GM19239 (cell line): ENCODE data around the gene KCNK4.
A peak's percentile ranks its signal among the peaks of the same experiment; 100 is the strongest.

Experiments
- DNase-seq: peaks from one replicate; pipeline ENCODE4 v3.0.0; 2011; ENCODE audit warnings: low spot score; ENCODE audit not compliant: insufficient read length
- FAIRE-seq: peaks from 2 replicates; lab custom pipeline; 2011; peaks lifted over from hg19 to GRCh38; lab: Jason Lieb, UNC

KCNK4 gene

DNA sequence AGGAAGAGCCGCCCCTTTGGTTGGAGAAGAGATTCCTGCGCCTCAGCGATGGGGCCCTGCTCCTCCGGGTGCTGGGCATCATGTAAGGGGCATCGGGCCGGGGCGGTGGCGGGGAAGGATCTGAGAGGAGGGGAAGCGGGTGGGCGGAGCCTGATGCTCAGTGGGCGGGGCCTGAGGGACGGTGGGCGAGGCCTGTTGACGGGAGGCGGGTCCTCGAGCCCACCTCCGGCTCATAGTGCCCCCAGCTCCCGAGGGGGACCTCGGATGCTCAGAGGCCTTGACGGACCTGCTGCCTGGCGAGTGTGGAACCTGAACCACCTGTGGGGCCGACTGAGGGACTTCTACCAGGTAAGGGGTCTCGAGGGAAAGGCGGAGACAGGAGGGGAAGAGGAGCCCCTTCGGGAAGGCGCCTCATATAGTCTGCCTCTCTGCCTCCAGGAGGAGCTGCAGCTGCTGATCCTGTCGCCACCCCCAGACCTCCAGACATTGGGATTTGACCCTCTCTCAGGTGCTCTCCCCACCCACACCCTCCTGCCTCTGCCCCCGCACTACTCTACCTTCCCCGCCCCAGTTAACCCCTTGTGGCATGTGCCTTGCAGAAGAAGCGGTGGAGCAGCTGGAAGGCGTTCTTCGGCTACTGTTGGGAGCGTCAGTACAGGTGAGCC is 49.7 kb downstream of the KCNK4 start:
- DNase-seq (no peak), FAIRE-seq (peak; percentile 90)

DNA sequence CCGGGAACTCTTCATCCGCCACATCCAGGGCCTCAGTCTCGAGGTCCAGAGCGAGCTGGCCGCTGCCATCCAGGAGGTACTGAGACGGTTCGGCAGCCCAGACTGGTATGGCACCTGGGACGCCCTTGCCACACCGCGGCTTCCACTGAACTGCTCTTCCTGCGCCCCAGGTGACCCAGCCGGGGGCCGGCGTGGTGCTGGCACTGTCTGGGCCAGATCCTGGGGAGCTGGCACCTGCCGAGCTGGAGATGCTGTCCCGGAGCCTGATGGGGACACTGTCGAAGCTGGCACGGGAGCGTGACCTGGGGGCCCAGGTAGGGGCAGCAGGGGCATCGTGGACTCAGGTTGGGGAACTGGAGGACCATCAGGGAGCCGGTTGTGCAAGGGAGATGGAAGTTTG is 50.3 kb downstream of the KCNK4 start:
- DNase-seq (no peak), FAIRE-seq (no peak)

DNA sequence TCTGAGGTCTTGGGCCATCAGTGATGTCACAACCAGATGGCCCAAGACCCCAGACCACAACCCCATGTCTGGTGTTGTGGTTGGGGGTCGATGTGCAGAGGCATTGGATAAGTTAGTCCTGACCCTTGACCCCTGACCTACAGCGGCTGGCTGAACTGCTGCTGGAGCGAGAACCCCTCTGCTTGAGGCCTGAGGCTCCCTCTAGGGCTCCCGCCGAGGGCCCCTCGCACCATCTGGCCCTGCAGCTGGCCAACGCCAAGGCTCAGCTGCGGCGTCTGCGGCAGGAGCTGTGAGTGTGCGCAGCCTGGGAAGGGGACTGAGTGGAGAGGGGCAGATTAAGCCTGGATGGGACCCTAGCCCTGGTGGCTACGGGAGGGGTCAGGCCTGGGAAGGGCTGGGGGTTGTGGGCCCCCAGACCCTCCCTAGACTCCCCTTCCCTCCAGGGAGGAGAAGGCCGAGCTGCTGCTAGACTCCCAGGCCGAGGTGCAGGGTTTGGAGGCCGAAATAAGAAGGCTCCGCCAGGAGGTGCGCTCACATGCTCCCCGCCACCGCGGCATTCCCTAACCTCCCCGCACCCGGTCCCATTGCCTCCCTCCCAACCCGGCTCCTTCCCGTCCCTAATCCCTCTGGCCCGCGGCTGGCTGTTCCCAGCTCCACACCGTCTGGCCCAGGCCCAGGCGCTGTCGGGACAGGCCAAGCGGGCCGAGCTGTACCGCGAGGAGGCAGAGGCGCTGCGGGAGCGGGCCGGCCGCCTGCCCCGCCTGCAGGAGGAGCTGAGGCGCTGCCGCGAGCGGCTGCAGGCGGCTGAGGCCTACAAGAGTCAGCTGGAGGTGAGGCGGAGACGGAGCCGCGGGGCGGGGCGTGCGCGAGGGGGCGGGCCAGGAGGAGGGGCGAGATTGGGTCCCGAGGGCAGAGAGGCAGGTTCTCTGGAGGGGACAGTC is 51.0 kb downstream of the KCNK4 start:
- FAIRE-seq, result no peak
- DNase-seq, result peak; percentile 98

DNA sequence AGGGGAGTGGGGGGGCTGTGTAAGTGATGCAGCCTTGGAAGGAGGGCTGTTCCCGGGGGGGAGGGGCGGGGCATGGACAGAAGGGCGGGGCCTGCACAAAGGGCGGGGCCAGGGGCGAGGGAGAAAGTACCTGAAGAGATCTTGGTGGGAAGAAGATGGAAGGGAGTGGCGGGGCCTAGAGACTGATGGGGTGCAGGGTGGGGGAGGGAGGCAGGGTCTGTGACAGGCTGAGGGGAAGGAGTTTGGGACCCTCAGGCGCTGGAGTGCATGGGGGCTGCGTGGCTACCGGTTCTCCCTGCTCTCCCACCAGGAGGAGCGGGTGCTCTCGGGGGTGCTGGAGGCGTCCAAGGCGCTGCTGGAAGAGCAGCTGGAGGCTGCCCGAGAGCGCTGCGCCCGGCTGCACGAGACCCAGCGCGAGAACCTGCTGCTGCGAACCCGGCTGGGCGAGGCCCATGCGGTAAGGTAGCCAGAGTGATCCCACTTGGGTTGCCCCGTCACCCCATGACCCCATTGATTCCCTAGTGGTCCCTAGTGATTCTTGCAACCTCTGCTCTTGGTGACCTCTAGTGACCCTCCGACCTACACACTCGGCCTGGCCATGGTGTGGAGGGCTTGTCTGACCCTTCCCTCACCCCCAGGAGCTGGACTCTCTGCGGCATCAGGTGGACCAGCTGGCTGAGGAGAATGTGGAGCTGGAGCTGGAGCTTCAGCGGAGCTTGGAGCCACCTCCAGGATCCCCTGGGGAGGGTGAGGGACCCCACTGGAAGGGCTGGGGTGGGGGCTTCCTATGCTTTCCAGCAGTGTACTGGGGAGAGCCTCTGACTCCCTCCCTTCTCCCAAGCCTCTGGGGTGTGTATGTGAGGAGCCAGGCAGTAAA is 52.0 kb downstream of the KCNK4 start:
- FAIRE-seq (no peak), DNase-seq (no peak)

DNA sequence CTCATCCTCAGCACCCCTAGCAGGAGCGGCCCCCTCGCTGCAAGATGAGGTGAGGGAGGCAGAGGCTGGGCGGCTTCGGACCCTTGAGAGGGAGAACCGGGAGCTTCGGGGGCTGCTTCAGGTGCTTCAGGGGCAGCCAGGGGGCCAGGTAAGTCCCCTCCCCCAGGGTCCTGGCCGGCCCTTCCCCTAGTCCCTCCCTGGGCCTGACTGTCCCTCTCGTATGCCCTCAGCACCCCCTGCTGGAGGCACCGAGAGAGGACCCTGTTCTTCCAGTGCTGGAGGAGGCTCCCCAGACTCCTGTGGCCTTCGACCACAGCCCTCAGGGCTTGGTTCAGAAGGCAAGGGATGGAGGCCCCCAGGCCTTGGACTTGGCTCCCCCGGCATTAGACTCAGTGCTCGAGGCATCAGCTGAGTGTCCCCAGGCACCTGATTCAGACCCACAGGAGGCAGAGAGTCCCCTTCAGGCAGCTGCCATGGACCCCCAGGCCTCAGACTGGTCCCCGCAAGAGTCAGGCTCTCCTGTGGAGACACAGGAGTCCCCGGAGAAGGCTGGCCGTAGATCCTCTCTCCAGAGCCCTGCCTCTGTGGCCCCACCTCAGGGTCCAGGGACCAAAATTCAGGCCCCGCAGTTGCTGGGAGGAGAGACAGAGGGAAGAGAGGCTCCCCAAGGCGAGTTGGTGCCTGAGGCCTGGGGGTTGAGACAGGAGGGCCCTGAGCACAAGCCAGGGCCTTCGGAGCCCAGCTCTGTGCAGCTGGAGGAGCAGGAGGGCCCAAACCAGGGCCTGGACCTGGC is 52.9 kb downstream of the KCNK4 start:
- no peak for FAIRE-seq

DNA sequence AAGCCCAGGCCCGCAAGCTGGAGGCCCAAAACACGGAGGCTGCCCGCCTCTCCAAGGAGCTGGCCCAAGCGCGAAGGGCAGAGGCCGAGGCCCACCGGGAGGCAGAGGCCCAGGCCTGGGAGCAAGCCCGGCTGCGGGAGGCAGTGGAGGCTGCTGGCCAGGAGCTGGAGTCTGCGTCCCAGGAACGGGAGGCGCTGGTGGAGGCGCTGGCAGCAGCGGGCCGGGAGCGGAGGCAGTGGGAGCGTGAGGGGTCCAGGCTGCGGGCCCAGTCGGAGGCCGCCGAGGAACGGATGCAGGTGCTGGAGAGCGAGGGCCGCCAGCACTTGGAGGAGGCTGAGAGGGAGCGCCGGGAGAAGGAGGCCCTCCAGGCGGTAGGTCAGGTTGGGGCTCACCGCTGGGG is 53.7 kb downstream of the KCNK4 start:
- DNase-seq (no peak), FAIRE-seq (no peak)

More for the DNA sequence above, 52.9 kb downstream of the KCNK4 start:
- DNase-seq, result no peak

DNA sequence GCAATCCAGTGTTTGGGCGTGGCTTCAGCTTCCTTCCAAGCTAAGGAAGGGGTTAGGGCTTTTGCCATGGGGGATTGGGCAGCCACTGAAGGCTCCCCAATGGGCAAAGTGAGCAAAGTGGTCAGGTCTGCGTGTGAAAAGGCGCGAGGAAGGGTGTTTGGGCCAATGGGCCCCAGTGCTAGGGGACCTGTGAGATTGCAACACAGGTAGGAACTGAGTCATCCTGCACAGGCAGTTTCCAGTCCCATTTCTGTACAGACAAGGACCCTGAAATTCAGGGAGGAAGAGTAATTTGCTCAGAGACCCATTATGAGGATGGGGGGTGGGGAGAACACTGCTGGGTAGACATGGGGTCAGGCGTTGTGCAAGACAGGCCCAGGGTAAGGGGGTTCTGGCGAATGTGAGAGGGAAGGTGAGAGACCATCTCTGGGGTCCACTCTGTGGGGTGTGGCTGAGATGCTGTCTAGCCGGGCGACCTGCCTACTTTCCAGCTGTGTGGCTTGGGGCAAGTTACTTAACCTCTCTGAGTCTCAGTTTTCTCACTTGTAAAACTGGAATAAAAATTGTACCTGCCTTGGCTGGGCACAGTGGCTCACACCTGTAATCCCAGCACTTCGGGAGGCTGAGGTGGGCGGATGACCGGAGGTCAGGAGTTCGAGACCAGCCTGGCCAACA is 56.2 kb downstream of the KCNK4 start:
- FAIRE-seq (no peak), DNase-seq (no peak)

DNA sequence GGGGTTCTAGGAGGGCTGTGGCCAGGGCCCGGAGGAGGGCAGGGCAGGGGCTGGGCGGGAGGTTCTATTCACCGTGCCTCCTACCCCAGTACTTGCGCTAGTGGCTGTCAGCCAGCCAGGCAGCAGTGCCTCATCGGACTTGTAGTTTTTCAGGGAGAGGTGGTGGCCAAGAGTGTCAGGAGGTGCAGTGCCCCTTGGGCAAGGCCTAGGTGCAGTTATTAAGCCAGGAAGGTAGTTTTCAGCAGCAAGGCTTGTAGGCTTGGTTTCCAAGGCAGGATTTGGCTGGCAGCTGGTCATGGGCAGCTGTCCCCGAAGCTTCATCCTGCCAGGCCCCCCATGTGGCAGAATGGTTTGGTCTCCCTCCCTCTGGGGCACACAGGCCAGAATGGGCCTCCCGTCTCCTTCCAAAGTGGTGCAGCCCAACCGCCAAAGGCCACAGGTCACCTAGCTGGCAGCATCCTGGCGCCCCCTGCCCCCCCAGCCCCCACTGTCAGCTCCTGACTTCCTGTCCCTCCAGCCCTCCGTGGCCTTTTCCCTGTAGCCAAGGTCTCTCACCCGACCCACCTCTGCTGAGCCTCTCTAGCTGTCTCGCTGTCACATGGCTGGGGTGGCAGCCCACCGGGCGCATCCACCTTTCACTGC is 57.4 kb downstream of the KCNK4 start:
- DNase-seq, result no peak
- no peak for FAIRE-seq

DNA sequence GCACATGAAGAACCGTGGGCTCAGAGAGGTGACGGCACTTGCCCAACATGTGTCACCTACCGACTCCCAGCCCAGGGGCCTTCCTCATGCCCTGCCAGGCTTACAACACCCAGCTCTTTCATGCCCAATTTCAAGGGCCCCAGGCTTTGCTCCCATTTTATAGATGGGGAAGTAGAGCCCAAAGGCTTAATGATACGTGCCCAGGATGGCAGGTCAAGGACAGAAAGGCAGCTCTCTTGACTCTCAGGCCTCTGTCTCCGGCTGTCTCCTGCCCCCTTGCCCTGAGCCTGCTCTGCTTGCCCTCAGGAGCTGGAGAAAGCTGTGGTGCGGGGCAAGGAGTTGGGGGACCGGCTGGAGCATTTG is 57.9 kb downstream of the KCNK4 start:
- no peak for DNase-seq
- no peak for FAIRE-seq

DNA sequence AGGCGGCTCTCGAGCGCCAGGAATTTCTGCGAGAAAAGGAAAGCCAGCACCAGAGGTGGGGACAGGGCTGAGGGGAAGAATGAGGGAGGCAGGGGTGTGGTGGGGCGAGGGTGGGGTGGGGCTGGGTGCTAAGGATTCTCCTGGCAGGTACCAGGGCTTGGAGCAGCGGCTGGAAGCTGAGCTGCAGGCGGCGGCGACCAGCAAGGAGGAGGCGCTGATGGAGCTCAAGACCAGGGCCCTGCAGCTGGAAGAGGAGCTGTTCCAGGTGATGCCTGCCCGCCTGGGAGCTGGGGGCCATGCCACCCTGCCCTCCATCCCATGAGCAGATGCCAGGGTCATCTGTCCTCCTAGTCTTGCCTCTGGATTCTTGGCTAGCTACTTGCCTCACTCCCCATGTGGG is 58.3 kb downstream of the KCNK4 start:
- FAIRE-seq (no peak), DNase-seq (no peak)
